Activated naive CD4-positive, alpha-beta T cell treated with Interleukin-2 at 50 U/mL for 16 hours (primary cell): ENCODE data around the gene CCSER1.
"Not testable (repeated sequence)": the region's sequence is repeated elsewhere in the genome, so short reads cannot be mapped to it uniquely, and the experiment has no call there.

Source experiments
- DNase-seq: peaks from one replicate; pipeline ENCODE4 v3.0.0-alpha.2; 2020

Gene CCSER1

GRCh38 chr4:90317785-90318184 is 190.6 kb downstream of the CCSER1 start:
- no peak for DNase-seq

- no peak for DNase-seq
These were observed 191.0 kb downstream of the CCSER1 start for GRCh38 chr4:90318193-90318592.

GRCh38 chr4:90328558-90328957 is 201.4 kb downstream of the CCSER1 start:
- no peak for DNase-seq

GRCh38 chr4:90330546-90330945 is 203.4 kb downstream of the CCSER1 start:
- DNase-seq: no peak

GRCh38 chr4:90345549-90346215 is 218.5 kb downstream of the CCSER1 start:
- no peak for DNase-seq

- no peak for DNase-seq
These were observed 222.4 kb downstream of the CCSER1 start for GRCh38 chr4:90349636-90350035.

- DNase-seq: no peak
These were observed 230.0 kb downstream of the CCSER1 start for GRCh38 chr4:90357117-90357710.

- DNase-seq: no peak
These were observed 247.9 kb downstream of the CCSER1 start for GRCh38 chr4:90375081-90375480.

GRCh38 chr4:90393215-90393614 is 266.0 kb downstream of the CCSER1 start:
- no peak for DNase-seq

- DNase-seq: no peak
These were observed 276.6 kb downstream of the CCSER1 start for GRCh38 chr4:90403781-90404180.

- not testable (repeated sequence) for DNase-seq
These were observed 280.7 kb downstream of the CCSER1 start for GRCh38 chr4:90407897-90408296.

GRCh38 chr4:90412786-90413185 is 285.6 kb downstream of the CCSER1 start:
- DNase-seq: not testable (repeated sequence)

- DNase-seq: no peak
These were observed 287.9 kb downstream of the CCSER1 start for GRCh38 chr4:90415116-90415515.

GRCh38 chr4:90419124-90419711 is 292.0 kb downstream of the CCSER1 start:
- DNase-seq: no peak

GRCh38 chr4:90421161-90421560 is 294.0 kb downstream of the CCSER1 start:
- DNase-seq: no peak

GRCh38 chr4:90425893-90426292 is 298.7 kb downstream of the CCSER1 start:
- DNase-seq: no peak

- DNase-seq: no peak
These were observed 311.3 kb downstream of the CCSER1 start for GRCh38 chr4:90438522-90438921.

- no peak for DNase-seq
These were observed 314.6 kb downstream of the CCSER1 start for GRCh38 chr4:90441770-90442169.

- DNase-seq: no peak
These were observed 315.4 kb downstream of the CCSER1 start for GRCh38 chr4:90442619-90443018.

GRCh38 chr4:90443231-90443630 is 316.0 kb downstream of the CCSER1 start:
- DNase-seq: no peak

- DNase-seq: no peak
These were observed 317.7 kb downstream of the CCSER1 start for GRCh38 chr4:90444904-90445303.

- DNase-seq: no peak
These were observed 318.2 kb downstream of the CCSER1 start for GRCh38 chr4:90445380-90445779.

GRCh38 chr4:90449626-90450025 is 322.4 kb downstream of the CCSER1 start:
- no peak for DNase-seq

- DNase-seq: no peak
These were observed 329.7 kb downstream of the CCSER1 start for GRCh38 chr4:90456891-90457290.

GRCh38 chr4:90457817-90458216 is 330.6 kb downstream of the CCSER1 start:
- DNase-seq: no peak
